Ecto neural progenitor cell (in vitro differentiated cells): ENCODE data around the gene APBB3.

Source experiments
- DNase-seq: peaks from one replicate; pipeline ENCODE4 v3.0.0-alpha.2; 2018; ENCODE audit warnings: low spot score

The APBB3 gene

GRCh38 chr5:140551872-140552271 is 12.5 kb downstream of the APBB3 start:
- DNase-seq: no peak

- no peak for DNase-seq
These were observed 14.0 kb downstream of the APBB3 start for GRCh38 chr5:140550147-140551079.

- no peak for DNase-seq
These were observed 14.9 kb downstream of the APBB3 start for GRCh38 chr5:140549237-140550144.

GRCh38 chr5:140548791-140549190 is 15.6 kb downstream of the APBB3 start:
- no peak for DNase-seq

- DNase-seq: no peak
These were observed 16.1 kb downstream of the APBB3 start for GRCh38 chr5:140548300-140548688.

- DNase-seq: peak; percentile 97
These were observed 16.7 kb downstream of the APBB3 start, which contains the start of gene EIF4EBP3 for GRCh38 chr5:140547508-140548299. Gene EIF4EBP3 (plus strand): TSS chr5:140547662. CDS start chr5:140547738, 76 bp downstream.

GRCh38 chr5:140546851-140547507 is 17.4 kb downstream of the APBB3 start:
- DNase-seq: no peak

- no peak for DNase-seq
These were observed 18.8 kb downstream of the APBB3 start for GRCh38 chr5:140545606-140546005.

- DNase-seq: no peak
These were observed 19.4 kb downstream of the APBB3 start for GRCh38 chr5:140544986-140545385.

GRCh38 chr5:140542972-140543371 is 21.4 kb downstream of the APBB3 start:
- no peak for DNase-seq

GRCh38 chr5:140540227-140540626 is 24.2 kb downstream of the APBB3 start:
- no peak for DNase-seq

GRCh38 chr5:140524003-140524402 is 40.4 kb downstream of the APBB3 start:
- no peak for DNase-seq

- DNase-seq: no peak
These were observed 51.3 kb downstream of the APBB3 start for GRCh38 chr5:140513124-140513523.

GRCh38 chr5:140509898-140510297 is 54.5 kb downstream of the APBB3 start:
- no peak for DNase-seq
